ENCODE results near the gene SAMHD1.
A peak's percentile ranks its signal among the peaks of the same experiment; 100 is the strongest.
"Not testable (repeated sequence)": the region's sequence is repeated elsewhere in the genome, so short reads cannot be mapped to it uniquely, and the experiment has no call there.

SAMHD1 gene

GRCh38 chr20:36916199-36916598, 35.3 kb downstream of the SAMHD1 start:
- no peaks in the 10 kb centered on the region for H3K9me3 Mint-ChIP-seq
- ATAC-seq (replicated peaks) (no peak), DNase-seq (no peak)
- no peak overlapping the region for H3K4me3 Mint-ChIP-seq
- peaks cover 18 to 25% of the 10 kb centered on the region in 2 donors for H3K36me3 Mint-ChIP-seq
- no peaks in the 10 kb centered on the region for H3K4me1 Mint-ChIP-seq
- H3K27ac Mint-ChIP-seq, result no peak overlapping the region
- H3K27me3 Mint-ChIP-seq, result no peaks in the 10 kb centered on the region

- Mint-ChIP-seq H3K9me3 (no peaks in the 10 kb centered on the region), H3K36me3 (peaks cover 23 to 25% of the 10 kb centered on the region in 2 donors), H3K4me1 (no peaks in the 10 kb centered on the region), H3K4me3 (no peak overlapping the region), H3K27ac (no peak overlapping the region), H3K27me3 (no peaks in the 10 kb centered on the region)
- no peak for DNase-seq
- ATAC-seq (replicated peaks), result peak; percentile 36 to 41
Measured at GRCh38 chr20:36908603-36909002, 42.9 kb downstream of the SAMHD1 start.

DNA sequence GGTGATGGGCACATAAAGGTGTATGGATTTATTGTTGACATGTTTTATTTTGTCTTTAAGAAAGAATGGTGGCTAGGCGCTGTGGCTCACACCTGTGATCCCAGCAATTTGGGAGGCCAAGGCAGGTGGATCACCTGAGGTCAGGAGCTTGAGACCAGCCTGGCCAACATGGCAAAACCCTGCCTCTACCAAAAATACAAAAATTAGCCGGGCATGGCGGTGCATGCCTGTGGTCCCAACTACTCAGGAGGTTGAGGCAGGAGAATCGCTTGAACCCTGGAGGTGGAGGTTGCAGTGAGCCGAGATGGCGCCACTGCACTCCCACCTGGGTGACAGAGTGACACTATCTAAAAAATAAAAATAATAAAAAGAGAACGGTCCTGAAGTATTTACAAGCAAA, 45.4 kb downstream of the SAMHD1 start:
- peaks cover 22 to 25% of the 10 kb centered on the region in 2 donors for H3K36me3 Mint-ChIP-seq
- H3K4me3 Mint-ChIP-seq, result not testable (repeated sequence)

DNA sequence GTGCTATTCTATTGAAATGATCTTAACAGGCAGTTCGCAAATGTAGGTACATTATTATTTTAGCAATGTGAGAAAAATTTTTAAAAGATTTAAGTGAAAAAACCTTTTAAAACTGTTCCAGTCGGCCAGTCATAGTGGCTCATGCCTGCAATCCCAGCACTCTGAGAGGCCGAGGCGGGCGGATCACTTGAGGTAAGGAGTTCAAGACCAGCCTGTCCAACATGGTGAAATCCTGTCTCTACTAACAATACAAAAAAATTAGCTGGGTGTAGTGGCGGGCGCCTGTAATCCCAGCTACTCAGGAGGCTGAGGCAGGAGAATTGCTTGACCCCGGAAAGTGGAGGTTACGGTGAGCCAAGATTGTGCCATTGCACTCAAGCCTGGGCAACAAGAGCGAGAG, 45.9 kb downstream of the SAMHD1 start:
- H3K9me3 Mint-ChIP-seq; H3K27ac Mint-ChIP-seq; H3K27me3 Mint-ChIP-seq; DNase-seq; ATAC-seq (replicated peaks); H3K4me3 Mint-ChIP-seq; H3K4me1 Mint-ChIP-seq: not testable (repeated sequence)
- H3K36me3 Mint-ChIP-seq, result peaks cover 22 to 25% of the 10 kb centered on the region in 2 donors

More for the DNA sequence above, 45.4 kb downstream of the SAMHD1 start:
- not testable (repeated sequence) for H3K27me3 Mint-ChIP-seq; H3K27ac Mint-ChIP-seq; H3K4me1 Mint-ChIP-seq; DNase-seq; ATAC-seq (replicated peaks); H3K9me3 Mint-ChIP-seq

DNA sequence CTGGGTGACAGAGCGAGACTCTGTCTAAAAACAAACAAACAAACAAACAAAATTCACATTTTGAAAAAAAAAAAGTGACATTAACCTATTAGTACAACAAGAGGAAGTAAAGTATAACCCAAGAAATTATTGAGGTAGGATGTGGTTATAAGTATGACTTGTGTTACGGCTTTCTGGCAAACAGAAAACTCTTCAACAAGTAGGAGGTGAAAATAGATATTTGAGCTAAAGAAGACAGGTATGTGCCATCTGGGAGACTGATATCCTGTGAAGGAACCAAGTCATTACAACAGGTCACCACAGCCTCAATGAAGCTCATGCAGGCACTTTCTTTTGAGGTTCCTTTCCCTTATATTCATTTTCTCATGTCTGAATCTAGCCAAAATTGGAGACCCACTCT, 46.8 kb downstream of the SAMHD1 start:
- no peak overlapping the region for H3K27ac Mint-ChIP-seq
- peaks cover 23 to 24% of the 10 kb centered on the region in 2 donors for H3K36me3 Mint-ChIP-seq
- no peak for ATAC-seq (replicated peaks)
- no peak overlapping the region for H3K4me3 Mint-ChIP-seq
- DNase-seq, result no peak
- H3K4me1 Mint-ChIP-seq, result no peaks in the 10 kb centered on the region
- H3K9me3 Mint-ChIP-seq, result no peaks in the 10 kb centered on the region
- no peaks in the 10 kb centered on the region for H3K27me3 Mint-ChIP-seq

DNA sequence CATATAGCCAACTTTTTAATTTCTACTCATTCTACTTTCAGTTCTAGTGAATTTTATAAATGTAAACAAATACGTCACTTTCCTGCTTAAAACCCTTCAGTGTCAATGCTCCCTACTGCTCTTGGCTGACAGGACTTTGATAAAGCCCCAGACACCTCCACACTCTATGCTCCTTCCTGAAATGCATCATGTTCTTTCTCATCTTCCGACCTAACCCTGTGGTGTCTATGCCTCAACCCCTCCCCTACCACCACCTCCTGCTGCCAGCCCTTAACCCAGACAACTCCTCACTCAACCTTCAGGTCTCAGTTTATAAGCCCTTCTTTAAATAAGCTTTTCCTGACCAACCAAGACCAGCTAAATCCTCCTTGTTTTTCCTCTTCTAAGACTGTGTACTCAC, 56.5 kb downstream of the SAMHD1 start:
- Mint-ChIP-seq H3K27ac (no peak overlapping the region), H3K4me1 (no peaks in the 10 kb centered on the region), H3K4me3 (no peak overlapping the region), H3K9me3 (no peaks in the 10 kb centered on the region), H3K27me3 (no peaks in the 10 kb centered on the region), H3K36me3 (peaks cover 16 to 19% of the 10 kb centered on the region in 2 donors)
- DNase-seq, result no peak
- ATAC-seq (replicated peaks), result no peak

DNA sequence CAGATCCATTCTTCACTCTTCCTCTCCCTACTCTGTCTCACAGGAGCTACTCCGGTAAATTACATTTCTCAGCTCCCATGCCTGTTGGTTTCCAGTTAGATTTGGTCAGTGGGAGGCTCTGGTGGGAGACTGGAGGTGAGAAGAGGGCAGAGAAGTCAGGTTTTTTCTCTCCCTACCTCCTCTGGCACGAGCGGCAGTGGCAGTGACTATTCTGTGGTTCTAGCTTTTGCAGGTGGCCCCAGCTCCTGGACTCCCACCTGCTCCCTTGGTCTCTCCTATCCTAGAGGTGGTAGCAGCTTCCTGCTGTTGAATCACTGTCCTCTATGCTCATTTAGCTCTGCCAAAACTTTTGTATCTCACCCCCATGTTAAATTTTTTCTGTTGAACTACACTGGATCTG, 57.7 kb downstream of the SAMHD1 start:
- peaks cover 8 to 13% of the 10 kb centered on the region in 2 donors for H3K36me3 Mint-ChIP-seq
- no peak for ATAC-seq (replicated peaks)

GRCh38 chr20:36891211-36891610, 60.3 kb downstream of the SAMHD1 start:
- peaks cover 8 to 11% of the 10 kb centered on the region in 2 donors for H3K4me1 Mint-ChIP-seq
- H3K27ac Mint-ChIP-seq, result no peak overlapping the region
- peaks cover 2 to 7% of the 10 kb centered on the region in 2 donors for H3K36me3 Mint-ChIP-seq
- no peak for DNase-seq
- no peaks in the 10 kb centered on the region for H3K9me3 Mint-ChIP-seq
- H3K4me3 Mint-ChIP-seq, result no peak overlapping the region
- ATAC-seq (replicated peaks), result no peak
- H3K27me3 Mint-ChIP-seq, result no peaks in the 10 kb centered on the region

More for the DNA sequence above, 57.7 kb downstream of the SAMHD1 start:
- no peaks in the 10 kb centered on the region for H3K27me3 Mint-ChIP-seq
- no peaks in the 10 kb centered on the region for H3K4me1 Mint-ChIP-seq
- no peak overlapping the region for H3K4me3 Mint-ChIP-seq
- H3K27ac Mint-ChIP-seq, result no peak overlapping the region
- no peaks in the 10 kb centered on the region for H3K9me3 Mint-ChIP-seq
- no peak for DNase-seq

GRCh38 chr20:36890586-36890985, 60.9 kb downstream of the SAMHD1 start:
- Mint-ChIP-seq H3K27me3 (no peaks in the 10 kb centered on the region), H3K36me3 (peaks cover 2 to 7% of the 10 kb centered on the region in 2 donors)
- no peak for ATAC-seq (replicated peaks)

GRCh38 chr20:36888880-36889516, 62.5 kb downstream of the SAMHD1 start:
- Mint-ChIP-seq H3K4me1 (peaks cover 8 to 15% of the 10 kb centered on the region in 2 donors), H3K36me3 (peaks cover 4 to 7% of the 10 kb centered on the region in 2 donors), H3K27me3 (no peaks in the 10 kb centered on the region), H3K27ac (no peak overlapping the region), H3K9me3 (peaks cover 0 to 1% of the 10 kb centered on the region in 2 donors), H3K4me3 (no peak overlapping the region)
- no peak for ATAC-seq (replicated peaks)
- DNase-seq, result no peak

More at GRCh38 chr20:36890586-36890985, 60.9 kb downstream of the SAMHD1 start:
- Mint-ChIP-seq H3K4me1 (peaks cover 8 to 11% of the 10 kb centered on the region in 2 donors), H3K9me3 (no peaks in the 10 kb centered on the region), H3K27ac (no peak overlapping the region), H3K4me3 (no peak overlapping the region)
- no peak for DNase-seq

- no peak overlapping the region for H3K4me3 Mint-ChIP-seq
- peaks cover 11 to 15% of the 10 kb centered on the region in 2 donors for H3K4me1 Mint-ChIP-seq
- H3K9me3 Mint-ChIP-seq, result peaks cover 0 to 1% of the 10 kb centered on the region in 2 donors
- ATAC-seq (replicated peaks), result no peak
- no peaks in the 10 kb centered on the region for H3K27me3 Mint-ChIP-seq
- peaks cover 3 to 4% of the 10 kb centered on the region in 2 donors for H3K36me3 Mint-ChIP-seq
- DNase-seq, result no peak
- no peak overlapping the region for H3K27ac Mint-ChIP-seq
Measured at GRCh38 chr20:36887752-36888090, 63.8 kb downstream of the SAMHD1 start.

GRCh38 chr20:36886859-36887751, 64.4 kb downstream of the SAMHD1 start:
- ATAC-seq (replicated peaks), result peak; percentile 93
- peak overlapping the region; percentile 47 to 71 for H3K4me3 Mint-ChIP-seq

GRCh38 chr20:36885356-36885755, 66.2 kb downstream of the SAMHD1 start:
- no peak overlapping the region for H3K27ac Mint-ChIP-seq
- no peak overlapping the region for H3K4me3 Mint-ChIP-seq
- peaks cover 2% of the 10 kb centered on the region in 2 donors for H3K36me3 Mint-ChIP-seq
- DNase-seq (no peak), ATAC-seq (replicated peaks) (no peak)
- no peaks in the 10 kb centered on the region for H3K27me3 Mint-ChIP-seq
- H3K9me3 Mint-ChIP-seq, result peaks cover 0 to 1% of the 10 kb centered on the region in 2 donors
- peaks cover 16 to 29% of the 10 kb centered on the region in 2 donors for H3K4me1 Mint-ChIP-seq

More at GRCh38 chr20:36886859-36887751, 64.4 kb downstream of the SAMHD1 start:
- Mint-ChIP-seq H3K27ac (no peak overlapping the region), H3K4me1 (peaks cover 11 to 17% of the 10 kb centered on the region in 2 donors), H3K36me3 (peaks cover 3% of the 10 kb centered on the region in 2 donors), H3K27me3 (no peaks in the 10 kb centered on the region), H3K9me3 (peaks cover 0 to 1% of the 10 kb centered on the region in 2 donors)
- peak; percentile 73 for DNase-seq

- Mint-ChIP-seq H3K27me3 (no peaks in the 10 kb centered on the region), H3K9me3 (peaks cover 0 to 1% of the 10 kb centered on the region in 2 donors), H3K36me3 (peaks cover 0 to 2% of the 10 kb centered on the region in 2 donors), H3K27ac (no peak overlapping the region), H3K4me3 (no peak overlapping the region), H3K4me1 (peaks cover 16 to 29% of the 10 kb centered on the region in 2 donors)
- DNase-seq, result no peak
- no peak for ATAC-seq (replicated peaks)
Measured at GRCh38 chr20:36883977-36884535, 67.5 kb downstream of the SAMHD1 start.
